Nucleus accumbens (tissue), 56 donors: ENCODE data around the gene ESF1.
A peak's percentile ranks its signal among the peaks of the same experiment; 100 is the strongest.
"Not testable (repeated sequence)": the region's sequence is repeated elsewhere in the genome, so short reads cannot be mapped to it uniquely, and the experiment has no call there.

Experiments
- DNase-seq, 56 donors: peaks; one replicate each; lab custom pipeline; 2025; lab: John Stamatoyannopoulos, UW

ESF1 gene

DNA sequence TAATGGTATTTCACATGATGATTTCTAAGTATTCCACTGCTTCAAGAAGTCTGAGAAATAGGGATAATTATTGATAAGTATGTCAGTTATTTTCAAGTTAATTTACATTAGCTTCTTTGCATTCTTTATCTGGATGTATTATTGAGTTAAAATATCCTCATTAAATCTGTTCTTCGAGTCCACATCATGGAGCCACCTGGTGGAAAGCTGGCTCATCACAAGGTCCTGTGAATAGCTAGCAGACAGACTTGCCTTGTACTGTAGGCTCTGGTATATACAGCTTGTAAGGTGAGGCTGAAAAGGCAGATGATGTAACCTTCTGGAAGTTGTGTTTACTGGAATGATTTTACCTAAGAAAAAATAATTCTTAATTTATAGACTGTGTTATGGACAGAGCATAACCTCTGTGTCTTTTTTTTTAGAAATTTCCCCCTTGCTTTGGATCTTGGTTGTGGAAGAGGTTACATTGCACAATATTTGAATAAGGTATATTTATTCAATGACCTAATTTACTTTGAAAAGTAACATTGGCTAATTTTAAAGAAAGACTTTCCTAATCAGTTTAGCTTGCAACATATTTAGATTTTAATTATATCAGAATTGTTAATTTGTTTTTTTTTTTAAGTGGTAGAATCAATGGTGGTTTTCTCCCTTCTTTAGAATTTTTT is 3.6 kb upstream of the ESF1 start:
- DNase-seq: peak in 15 of 56 donors; percentile 4 to 57 (median 19)

DNA sequence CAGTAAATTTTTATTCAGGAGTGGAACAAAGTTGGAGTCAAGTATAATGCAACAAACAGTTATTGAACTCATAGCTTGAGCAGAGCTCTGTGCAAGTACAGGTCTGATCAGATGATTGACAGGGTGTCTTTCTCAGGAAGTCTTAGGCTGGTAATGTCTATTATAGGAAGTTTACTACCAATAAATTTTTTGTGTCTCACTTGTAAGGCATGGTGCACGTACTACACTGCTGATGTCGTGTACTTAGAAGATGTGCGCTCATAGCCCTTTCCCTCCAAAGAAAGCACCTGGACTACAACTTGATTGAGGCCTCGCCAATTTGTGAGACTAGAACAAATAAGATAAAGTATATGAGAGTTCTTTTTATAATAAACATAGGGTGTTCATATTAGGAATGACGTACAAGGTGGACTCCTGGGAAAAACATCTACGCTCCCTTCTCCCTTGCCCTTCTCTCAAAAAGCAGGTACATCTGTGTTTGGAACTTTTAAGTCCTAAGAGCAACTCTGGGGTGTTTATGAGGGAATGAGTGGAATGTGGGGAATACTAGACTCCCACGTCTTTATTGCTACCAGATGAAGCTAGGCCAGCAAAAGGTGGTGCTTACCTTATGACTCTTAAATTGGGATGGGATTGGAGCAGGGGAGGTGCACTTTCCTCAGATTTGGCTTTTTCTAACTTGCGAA is 1.6 kb upstream of the ESF1 start:
- DNase-seq: no peak

DNA sequence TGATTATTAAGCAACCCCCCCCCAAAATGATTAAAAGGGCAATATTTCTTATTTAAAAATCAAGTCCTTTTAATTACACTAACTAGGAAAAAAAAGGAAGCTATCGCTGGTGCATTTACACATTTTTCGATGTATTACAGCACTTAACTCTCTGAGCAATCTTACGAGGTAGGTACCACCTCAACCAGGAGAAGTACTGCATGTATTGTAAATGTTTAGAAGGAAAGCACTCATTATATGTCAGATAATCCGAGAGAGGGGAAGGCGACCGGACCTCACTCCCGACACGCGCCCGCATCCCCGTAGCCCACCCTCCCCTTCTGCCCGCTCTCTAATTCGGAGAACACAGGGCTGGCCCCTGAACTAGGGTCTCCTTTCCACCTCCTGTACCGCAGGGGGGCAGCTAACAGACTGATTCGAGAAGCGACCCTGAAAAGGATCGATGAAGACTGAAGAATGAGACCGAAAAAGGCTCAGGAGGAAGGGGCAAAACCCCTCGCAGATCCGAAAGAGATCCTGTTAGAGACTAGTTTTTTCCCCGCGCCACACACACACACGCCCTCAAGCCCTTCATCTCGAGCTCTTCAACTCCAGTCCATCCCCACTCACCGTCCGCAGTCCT is 337 bp downstream of the ESF1 start:
- DNase-seq: peak in 3 of 56 donors; percentile 39 to 55 (median 45)

DNA sequence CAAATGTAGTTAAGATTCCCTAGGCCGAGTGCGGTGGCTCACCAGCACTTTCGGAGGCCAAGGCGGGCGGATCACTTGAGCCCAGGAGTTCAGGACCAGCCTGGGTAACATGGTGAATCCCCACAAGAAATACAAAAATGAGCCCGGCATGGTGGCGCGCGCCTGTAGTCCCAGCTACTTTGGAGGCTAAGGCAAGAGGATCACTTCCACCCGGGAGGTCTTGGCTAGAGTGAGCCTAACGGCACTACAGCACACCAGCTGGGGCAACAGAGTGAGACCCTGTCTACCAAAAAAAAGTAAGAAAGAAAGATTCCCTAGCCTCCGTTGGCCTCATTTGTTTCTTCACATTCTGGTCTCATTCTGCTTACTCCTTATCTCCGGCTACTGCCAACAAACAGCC is 1.2 kb downstream of the ESF1 start:
- no peak for DNase-seq

DNA sequence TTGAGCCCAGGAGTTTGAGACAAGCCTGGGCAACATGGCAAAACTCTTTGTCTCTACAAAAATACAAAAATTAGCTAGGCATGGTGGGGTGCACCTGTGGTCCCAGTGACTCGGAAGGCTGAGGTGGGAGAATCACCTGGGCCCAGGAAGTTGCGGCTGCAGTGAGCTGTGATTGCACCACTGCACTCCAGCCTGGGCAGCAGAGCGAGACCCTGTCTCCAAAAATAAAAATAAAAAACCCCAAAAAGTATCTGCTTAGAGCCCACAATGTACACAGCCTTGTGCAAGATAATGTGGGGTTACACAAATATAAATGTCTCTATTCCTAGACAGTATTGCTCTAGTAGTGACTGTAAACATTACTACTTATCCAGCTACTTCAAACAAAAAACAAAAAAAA is 5.9 kb downstream of the ESF1 start:
- no peak for DNase-seq

DNA sequence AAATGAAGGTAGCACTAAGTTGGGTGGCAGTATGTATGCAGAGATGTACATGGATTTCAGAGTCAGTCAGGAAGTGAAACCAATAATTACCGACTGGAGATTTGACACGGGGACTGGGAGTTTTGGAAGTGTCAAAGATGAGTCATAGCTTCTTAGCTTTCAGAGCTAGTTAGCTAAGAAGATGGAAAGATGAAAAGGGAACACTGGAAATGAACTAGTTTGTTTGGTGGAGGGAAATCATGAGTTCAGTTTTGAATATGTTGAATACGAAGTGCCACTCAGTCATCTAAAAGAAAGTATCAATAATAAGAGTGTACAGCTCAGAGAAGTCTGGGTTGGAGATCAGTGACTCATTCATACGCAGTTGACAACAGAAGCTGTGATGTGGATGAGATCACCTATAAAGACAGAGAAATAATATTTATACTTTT is 7.5 kb downstream of the ESF1 start:
- DNase-seq: no peak

DNA sequence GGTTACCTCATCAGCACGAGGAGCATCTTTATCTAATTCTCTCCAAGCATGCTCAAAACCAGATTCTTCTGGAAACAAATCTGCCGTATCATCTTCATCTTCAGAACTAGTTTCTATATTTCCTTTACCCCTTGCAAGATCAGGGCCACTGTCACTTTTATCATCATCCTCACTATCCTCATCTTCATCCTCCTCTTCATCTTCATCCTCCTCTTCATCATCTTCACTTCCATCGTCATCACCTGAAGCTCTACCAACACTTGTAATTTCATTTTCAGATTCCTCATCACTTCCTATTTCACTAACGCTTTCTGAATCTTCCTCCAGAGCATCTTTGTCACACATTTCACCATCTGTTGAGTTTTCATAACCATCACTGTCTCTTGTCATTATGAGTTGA is 8.9 kb downstream of the ESF1 start:
- DNase-seq: no peak

DNA sequence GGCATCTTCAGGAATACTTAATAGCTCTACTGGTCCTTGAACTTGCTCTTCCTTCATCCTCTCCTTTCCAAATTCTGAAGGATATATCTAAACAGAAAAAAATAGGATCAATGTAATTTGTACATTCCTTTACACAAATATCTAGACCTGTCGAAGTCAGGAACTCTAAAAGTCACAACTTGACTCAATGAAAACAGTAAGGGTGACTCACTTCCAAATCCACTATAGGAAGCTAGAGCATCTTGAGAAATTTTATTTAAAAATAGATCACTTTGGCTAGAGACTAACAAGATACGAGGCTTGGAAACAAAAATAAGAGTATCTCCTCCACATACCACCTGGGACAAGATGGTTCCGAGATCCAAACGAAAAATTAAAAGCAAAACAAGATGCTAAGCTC is 12.2 kb downstream of the ESF1 start:
- DNase-seq: no peak

DNA sequence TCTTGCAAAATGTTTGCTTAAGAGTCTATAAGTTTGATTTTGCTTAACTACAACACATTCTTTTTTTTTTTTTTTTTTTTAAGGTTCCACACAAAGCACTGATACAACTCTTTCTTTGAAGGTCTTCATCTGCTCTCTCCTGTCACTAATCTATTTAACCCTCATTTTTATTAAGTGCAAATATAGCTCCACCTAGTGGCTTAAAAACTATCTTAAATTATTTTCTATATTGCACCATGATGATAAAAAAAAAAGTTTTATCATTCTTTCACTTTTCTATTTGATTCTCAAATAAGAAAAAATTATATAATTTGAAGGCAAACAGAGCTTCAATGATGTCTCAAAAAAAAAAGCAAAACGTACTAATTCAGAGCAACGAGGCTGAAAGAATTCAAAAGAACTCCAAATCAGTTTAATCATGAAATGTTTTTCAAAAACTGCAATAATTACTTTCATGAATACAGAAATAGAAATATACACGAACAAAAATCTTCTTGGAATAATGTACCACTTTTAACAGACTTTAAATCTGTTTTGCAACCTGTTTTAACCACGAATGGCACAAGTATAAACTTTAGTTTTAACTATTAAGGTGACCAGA is 12.8 kb downstream of the ESF1 start:
- no peak for DNase-seq

DNA sequence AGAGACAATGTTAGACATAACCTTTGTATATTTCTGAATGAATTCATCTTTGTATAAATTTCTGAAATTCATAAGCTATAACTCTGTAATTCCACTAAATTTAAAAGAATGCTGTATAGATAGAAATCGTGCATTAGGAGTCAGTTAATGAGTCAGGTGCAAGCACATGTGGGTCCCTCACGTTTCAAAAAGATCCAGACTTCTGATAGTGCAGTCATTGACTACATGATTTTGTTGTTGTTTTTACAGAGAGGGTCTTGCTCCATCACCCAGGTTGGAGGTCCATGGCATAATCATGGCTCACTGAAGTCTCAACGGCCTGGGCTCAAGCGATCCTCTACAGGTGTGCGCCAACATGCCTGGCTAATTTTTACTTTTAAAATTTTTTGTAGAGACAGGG is 14.6 kb downstream of the ESF1 start:
- DNase-seq: no peak

DNA sequence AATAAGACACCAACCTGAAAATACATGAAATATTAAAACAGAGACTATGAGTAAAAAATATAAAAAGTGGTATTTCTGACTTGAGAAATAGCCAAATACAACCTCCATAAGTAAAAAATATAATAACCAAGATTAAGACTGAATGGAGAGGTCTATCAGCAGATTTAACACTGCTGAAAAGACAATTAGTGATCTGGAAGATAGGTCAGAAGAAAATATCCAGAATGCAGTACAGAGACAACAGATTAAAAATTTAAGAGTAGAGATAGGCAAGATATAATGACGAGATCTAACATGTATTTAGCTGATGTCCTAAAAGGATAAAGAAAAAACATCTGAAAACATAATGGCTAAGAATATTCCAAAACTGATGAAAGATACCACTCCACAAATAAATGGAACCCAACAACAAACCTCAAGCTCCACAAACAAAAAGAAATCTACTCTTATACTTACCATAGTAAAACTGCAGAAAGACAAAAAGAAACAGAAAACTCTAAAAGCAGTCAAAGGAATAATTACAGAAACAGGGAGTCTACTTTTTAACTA is 18.8 kb downstream of the ESF1 start:
- no peak for DNase-seq

DNA sequence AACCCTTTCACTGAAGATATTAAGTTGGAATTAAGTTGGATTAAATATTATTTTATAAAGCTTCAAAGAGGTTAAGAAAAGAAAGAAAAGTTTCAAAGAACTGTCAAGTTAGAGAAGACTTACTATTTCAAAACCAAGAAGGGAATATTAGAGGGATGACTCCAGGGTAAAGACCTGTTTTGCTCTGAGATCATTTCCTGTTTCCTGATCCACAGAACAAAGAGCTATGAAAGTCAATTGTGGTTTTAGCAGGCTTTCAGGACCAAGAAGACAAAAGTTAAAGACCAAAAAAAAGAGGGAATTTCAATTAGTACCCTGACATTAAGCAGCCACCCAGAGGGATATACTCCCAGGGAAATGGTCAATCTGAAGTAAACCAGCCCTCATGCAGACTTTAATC is 19.4 kb downstream of the ESF1 start:
- DNase-seq: no peak

DNA sequence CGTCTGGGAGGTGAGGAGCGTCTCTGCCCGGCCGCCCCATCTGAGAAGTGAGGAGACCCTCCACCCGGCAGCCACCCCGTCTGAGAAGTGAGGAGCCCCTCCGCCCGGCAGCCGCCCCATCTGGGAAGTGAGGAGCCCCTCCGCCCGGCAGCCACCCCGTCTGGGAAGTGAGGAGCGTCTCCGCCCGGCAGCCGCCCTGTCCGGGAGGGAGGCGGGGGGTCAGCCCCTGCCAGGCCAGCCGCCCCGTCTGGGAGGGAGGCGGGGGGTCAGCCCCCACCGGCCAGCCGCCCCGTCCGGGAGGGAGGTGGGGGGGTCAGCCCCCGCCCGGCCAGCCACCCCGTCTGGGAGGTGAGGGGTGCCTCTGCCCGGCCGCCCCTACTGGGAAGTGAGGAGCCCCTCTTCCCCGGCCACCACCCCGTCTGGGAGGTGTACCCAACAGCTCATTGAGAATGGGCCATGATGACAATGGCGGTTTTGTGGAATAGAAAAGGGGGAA is 24.2 kb downstream of the ESF1 start:
- DNase-seq: not testable (repeated sequence)

DNA sequence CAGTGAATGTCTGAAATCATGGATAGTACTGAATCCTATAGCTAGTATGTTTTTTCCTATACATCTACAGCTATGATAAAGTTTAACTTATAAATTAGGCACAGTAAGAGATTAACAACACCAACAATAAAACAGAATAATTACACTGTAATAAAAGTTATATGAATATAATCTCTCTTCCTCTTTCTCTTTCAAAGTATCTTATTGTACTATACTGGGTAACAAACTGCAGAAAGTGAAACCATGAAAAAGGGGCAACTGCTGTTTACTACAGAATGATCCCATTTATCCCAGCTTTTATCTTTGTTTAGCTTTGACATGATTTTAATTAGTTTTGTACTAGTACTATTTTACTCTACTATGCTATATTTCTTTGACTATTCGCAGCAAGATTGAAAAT is 25.8 kb downstream of the ESF1 start:
- no peak for DNase-seq

DNA sequence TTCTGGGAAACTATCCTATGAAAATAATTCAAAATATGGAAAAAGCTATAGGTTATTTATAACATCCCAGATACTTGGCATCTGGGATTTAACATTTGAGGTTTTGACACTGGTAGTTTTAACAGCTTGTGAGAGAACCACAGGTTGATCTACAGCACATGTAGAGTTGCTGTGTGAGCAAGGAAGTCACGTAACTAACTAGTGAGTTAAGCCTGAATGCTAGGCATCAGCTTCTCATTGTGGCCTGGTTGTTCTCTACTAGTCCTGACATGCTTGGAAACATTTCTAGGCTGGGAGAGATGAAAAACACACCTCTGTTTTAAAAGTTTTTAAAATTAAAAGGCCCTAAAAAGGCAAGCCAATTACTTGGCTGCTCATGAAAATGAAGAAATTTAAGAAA is 28.2 kb downstream of the ESF1 start:
- no peak for DNase-seq

DNA sequence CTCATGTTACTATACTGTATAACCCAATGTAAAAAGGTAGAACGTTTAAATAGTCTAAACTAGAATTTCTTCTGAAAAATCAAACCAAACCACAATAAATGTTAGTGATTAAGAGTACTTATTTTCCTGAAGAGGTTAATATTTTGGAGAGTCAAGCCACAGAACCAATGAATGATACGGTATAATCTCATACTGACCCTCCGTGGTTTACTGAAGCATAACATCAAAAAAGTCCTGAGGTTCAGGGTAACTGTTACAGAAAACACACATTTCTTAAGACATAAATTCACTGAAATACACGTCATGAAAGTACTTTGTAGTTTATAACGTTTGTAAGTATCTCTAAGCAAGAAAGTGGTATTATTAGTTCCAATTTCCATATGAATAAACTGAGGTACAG is 28.9 kb downstream of the ESF1 start:
- DNase-seq: no peak

DNA sequence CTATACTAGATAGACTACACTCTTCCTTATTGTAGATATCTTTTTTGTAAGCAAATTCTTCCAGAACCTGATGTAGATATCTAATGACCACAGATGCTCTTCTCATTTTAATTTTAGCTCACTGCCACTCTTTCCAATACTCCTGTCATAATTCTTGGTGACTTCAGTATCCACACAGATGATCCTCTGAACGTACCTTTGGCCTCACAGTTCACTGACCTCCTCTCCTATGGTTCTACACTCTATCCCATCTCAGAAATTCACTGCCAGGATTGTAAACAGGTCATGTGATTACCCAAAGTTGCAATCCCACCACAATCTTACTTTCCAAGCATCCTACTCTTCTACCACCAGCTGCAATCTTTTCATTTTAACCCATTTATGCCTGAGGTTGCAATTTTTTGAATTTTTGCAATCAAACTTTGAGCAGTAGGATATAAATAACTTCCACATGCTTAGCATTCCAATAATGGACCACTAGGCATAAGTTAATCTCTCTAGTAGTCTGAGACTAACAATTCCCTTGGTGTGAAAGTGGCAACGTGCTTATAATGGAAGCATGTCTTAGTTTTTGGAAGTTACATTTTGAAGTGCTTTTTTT is 31.2 kb downstream of the ESF1 start:
- no peak for DNase-seq

DNA sequence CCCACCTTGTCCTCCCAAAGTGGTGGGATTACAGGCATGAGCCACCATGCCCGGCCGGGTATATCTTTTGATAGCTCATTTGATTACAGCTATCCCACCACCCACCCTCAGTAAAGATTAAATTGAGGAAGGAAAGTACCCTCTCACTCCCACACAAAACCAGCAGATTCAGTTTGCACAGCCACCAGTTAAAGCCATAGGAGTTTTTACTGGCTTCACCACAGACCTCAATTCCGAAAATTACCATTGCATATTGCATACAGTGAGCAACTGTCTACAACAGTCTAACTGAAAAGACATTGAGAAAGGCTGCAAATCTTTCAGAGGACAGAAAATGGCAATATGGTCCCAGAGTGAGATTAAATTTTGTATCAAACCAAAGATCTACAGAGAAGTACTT is 34.9 kb downstream of the ESF1 start:
- DNase-seq: no peak

DNA sequence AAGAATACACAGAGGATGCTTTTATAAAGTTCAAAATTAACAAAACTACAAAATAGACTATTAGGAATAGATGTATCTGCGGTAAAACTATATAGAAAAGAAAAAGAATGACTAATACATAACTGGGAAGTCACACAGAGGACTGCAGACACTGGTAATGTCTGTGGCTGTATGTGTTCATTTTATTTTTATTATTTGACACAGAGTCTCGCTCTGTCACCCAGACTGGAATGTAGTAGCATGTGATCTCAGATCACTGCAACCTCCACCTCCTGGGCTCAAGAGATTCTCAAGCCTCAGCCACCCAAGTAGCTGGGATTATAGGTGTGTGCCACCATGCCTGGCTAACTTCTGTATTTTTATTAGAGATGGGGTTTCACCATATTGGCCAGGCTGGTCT is 38.9 kb downstream of the ESF1 start:
- no peak for DNase-seq

DNA sequence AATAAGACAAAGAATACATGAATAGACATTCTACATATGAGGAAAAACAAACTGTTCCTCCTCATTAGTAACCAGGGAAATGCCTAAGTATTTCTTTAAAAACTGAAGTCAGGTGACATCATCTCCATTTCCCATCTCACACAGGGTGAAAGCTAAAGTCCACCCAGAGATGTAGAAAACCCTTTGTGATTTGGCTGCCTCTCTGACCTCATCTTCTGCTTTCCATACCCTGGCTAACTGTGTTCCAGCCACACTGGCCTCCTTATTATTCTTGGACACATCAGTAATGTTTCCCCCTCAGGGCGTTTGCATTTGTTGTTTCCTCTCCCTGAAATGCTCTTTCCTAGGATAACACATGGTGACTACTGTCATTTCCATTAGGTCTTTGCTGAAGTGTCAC is 40.4 kb downstream of the ESF1 start:
- no peak for DNase-seq

DNA sequence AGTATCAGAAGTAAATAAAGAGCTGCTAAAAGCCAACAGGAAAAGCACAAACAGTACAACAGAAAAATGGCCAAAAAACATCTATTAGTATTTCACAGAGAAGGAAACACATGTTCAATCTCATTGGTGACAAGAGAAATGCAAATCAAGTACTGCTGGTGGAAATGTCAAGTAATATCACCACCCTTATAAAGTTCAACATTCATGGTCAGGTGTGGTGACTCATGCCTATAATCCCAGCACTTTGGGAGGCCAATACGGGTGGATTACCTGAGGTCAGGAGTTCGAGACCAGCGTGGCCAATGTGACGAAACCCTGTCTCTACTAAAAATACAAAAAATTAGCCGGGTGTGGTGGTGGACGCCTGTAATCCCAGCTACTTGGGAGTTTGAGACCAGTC is 42.8 kb downstream of the ESF1 start:
- no peak for DNase-seq
